GM12873 (cell line): ENCODE data around the gene ARFGEF3.

Experiments
- CTCF ChIP-seq: IDR thresholded peaks from 2 replicates; pipeline ENCODE4 v1.5.1; 2012; ENCODE audit warnings: low read depth, mild to moderate bottlenecking, moderate library complexity, low read length, control low read depth; ENCODE audit not compliant: insufficient read depth; ENCODE audit errors: missing control alignments

The ARFGEF3 gene

GRCh38 chr6:138246650-138247440, 85.1 kb downstream of the ARFGEF3 start:
- TF ChIP-seq CTCF: no peak

- no peak for TF ChIP-seq CTCF
Observed at GRCh38 chr6:138248011-138248410, 86.3 kb downstream of the ARFGEF3 start.

GRCh38 chr6:138248878-138249277, 87.1 kb downstream of the ARFGEF3 start:
- no peak for TF ChIP-seq CTCF

- no peak for TF ChIP-seq CTCF
Observed at GRCh38 chr6:138250053-138250452, 88.3 kb downstream of the ARFGEF3 start.

GRCh38 chr6:138250513-138251247, 88.9 kb downstream of the ARFGEF3 start:
- no peak for TF ChIP-seq CTCF

GRCh38 chr6:138253731-138254130, 92.0 kb downstream of the ARFGEF3 start:
- TF ChIP-seq CTCF: no peak

- no peak for TF ChIP-seq CTCF
Observed at GRCh38 chr6:138255443-138255842, 93.7 kb downstream of the ARFGEF3 start.
